Posterior cingulate gyrus (tissue), 11 donors: Measurements from ENCODE around the gene METAP1D.
"Not testable (repeated sequence)": the region's sequence is repeated elsewhere in the genome, so short reads cannot be mapped to it uniquely, and the experiment has no call there.

Source experiments
- DNase-seq, 10 donors: peaks; one replicate each; pipeline versions ENCODE4 v3.0.0 to v3.0.0-alpha.2; 2020 to 2021; ENCODE audit warnings: mixed read lengths in 3 of 10
- intact Hi-C: fragments of 100-400 bp; cut with DNase I; formaldehyde crosslinking; loops from one replicate; pipeline ENCODE4 v1.15.1; 2023

Gene METAP1D

GRCh38 chr2:172100080-172100934, 100.6 kb downstream of the METAP1D start:
- no peak for DNase-seq
- intact Hi-C loops, result loop anchor here (5.0 kb wide), 1 partner anchor 288 kb away; no protein-coding TSS in a partner anchor

DNA sequence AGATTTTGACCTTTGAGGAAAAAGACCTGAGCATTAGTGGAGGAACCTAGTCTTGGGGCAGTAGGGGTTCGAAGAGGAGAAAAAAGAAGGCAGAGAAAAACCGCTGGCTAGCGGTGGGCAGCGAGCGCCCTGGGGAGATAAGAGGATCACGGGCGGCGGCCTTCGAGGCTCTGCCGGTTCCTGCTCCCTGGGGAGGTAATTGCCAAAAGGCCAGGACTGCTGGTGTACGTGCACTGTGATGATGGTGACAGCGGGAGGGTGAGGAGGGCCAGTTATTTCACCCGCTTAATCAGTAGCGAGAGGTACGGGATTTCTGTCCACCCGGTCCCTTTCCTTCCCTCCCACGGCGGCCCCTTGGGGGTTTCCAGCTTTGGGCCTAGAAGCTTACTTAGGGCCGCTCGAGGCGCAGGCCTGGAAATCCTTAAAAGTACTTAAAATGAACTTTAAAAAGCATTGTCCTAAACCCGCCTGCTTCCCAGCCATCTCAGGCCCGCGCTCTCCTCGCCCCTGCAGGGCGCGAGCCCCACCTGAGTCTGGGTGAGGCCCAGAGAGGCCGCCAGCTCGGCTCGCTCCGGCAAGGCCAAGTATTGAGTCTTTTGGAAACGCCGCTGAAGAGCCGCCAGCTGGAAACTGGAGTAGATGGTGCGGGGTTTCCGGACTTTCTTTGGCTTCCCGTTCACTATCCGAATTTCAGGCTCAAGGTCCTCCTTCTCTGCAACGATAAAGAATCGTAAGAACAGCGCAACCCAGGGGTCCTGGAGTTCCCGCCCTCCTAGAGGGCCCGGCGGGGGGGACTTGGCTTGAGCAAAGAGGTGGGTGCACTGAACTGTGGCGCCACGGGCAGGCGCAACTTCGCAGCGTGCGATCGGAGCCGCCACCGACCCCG, 101.4 kb downstream of the METAP1D start:
- intact Hi-C loops, result loop anchor here (5.0 kb wide), 1 partner anchor 289 kb away; no protein-coding TSS in a partner anchor
- DNase-seq, result no peak

- intact Hi-C loops, result loop anchor here (5.0 kb wide), 1 partner anchor 290 kb away; no protein-coding TSS in a partner anchor
- DNase-seq, result no peak
These were observed 102.2 kb downstream of the METAP1D start for GRCh38 chr2:172101821-172102390.

DNA sequence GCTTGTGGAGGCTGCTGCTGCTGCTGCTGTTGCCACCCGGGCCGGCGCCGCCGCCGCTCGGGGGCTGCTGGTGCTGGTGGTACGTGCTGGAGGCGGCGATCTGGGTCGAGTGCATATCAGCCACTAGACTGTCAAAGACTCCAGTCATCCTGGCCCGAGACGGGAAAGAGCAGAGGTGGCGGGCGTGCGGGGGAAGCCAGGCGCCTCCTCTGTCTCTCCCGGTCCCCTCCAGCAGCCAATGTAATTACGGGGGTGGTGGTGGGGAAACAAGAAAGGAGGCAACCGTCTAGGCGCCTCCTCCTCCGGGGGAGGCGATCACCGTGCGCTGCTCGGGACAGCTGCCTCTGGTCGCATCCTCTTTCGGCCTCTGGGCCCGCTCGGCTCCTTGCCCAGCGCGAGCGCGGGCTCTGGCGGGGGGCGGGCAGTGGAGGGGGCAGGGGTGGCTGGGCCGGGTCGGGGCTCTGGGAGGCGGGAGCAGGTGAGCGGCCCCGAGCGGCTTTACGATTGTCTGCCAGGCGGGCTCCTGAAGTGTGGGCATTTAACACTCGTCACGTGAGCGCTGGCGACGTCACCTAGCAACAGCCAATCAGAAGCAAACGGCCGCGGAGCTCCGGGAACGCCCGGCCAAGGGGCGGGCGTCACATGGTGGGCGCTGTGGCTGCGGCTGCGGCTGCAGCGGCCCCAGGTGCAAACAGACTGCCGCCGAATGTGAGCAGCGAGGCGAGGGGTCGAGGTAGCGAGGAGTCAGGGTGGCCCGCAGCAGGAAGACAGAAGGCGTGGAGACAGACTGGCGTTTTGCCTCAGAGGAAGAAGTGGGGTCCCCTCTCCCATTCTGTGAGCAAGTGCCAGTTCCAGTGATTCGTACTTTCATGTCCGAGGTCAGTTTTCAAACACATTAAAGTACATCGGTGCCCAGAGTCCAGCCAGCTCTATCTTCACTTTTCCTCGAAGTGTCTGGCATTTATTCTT, 102.9 kb downstream of the METAP1D start, which contains the start of gene DLX2:
TSS of gene DLX2 (minus strand) at position 510 of the 969 bp plus-strand sequence. CDS start at position 148, 362 bp downstream.
- peak; percentile 56 to 95 (median 71) for DNase-seq
- intact Hi-C loops, result loop anchor here (5.0 kb wide), 1 partner anchor 290 kb away; no protein-coding TSS in a partner anchor

GRCh38 chr2:172103471-172104272, 103.9 kb downstream of the METAP1D start:
- peak in 8 of 10 donors; percentile 68 to 96 (median 79) for DNase-seq
- intact Hi-C loops, result loop anchor here (5.0 kb wide), 1 partner anchor 291 kb away; no protein-coding TSS in a partner anchor

GRCh38 chr2:172105471-172106107, 105.8 kb downstream of the METAP1D start:
- intact Hi-C loops, result loop anchor here (5.0 kb wide), 1 partner anchor 403 kb away; no protein-coding TSS in a partner anchor
- no peak for DNase-seq

DNA sequence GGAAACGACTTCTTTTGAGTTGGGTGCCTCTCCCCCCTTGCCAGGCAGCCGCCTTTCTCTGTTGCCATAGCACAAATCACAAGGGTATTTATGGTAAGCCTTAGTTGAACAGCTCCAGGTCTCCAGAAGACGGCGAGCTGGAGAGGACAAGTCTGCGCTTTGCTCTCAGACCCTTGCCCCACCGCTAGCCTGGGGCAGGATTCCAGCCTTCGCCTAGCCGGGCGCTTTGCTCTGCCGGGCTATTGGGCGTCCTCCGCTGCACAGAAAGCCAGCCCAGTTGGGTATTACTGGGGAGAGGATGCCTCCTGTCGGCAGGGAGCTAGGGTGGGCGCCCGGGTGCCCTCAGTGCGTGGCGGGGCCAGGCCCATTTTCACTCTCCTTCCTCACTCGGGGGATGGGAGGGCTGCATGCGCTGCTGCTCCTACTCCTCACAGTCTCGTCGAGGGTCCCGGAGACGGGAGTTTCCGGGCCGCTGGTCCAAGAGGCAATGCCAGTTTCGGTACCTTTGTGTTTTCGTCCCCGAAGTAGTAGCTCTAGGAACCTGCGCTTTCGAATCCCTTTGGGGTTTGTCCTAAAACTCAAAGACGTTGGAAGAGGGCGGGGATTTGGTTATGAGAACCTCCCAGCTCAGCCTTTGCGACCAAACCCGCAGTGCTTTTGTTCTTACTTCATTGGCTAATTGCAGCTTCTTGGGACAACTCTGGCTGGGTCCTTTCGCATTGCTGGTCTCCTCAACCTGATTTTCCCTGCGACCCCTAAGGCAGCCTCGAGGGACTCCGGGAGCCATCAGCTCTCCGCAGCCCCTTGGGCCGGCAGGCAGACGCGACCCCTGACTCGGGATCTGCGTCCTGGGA, 106.6 kb downstream of the METAP1D start:
- peak in 1 of 10 donors; percentile 65 for DNase-seq
- intact Hi-C loops, result loop anchor here (5.0 kb wide), 1 partner anchor 404 kb away; no protein-coding TSS in a partner anchor

GRCh38 chr2:172107690-172108586, 108.2 kb downstream of the METAP1D start:
- intact Hi-C loops, result loop anchor here (5.0 kb wide), 1 partner anchor 406 kb away; no protein-coding TSS in a partner anchor
- peak in 1 of 10 donors; percentile 68 for DNase-seq

DNA sequence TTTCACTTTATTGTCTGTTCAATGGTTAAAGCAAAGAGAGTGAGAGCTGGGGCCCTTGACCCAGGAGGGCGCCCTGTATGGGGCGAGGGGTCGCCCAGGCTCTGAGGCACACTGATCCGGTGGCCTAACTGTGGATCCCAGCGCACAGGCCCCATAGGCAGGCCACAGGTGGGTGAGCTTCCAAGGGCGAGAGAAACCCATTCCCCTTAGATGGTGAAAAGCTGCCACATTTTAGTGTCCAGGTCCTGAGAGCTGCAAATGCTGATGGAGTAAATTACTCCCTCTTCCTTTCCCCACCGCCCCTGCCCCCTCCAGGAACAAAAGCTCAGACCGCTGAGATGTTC, 108.8 kb downstream of the METAP1D start:
- no peak for DNase-seq
- intact Hi-C loops, result loop anchor here (5.0 kb wide), 1 partner anchor 406 kb away; no protein-coding TSS in a partner anchor

DNA sequence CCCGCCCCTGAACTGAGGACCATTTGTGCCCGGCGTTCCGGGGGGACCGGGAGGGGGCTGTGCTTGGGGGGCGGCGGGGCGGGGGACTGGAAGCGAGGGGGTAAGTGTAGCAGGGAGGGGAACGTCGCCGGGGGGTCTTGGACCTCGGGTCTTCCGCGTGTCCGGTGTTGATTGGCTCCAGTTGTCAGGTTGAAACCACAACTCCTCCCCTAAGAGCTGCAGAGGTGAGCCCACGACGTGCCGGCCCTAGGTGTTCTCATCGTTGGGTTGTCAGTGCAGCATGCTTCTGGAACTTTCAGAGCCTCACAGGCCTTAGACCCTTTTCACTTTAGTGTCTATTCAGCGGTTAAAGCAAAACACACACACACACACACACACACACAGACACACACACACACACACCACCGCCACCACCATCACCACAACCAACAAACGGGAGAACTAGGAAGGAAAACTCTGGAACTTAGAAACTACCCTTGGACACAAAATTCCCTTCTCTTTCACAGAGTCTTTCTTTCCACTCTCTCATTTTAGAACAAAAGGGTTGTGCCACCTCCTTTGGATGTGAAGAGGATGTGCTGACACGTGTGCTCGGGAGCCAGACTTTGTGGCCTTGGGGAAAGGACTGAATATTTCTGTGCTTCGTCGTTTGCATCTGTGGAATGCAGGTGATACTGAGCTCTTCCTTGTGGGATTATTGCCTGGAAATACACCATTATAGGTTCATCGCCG, 109.7 kb downstream of the METAP1D start:
- intact Hi-C loops, result loop anchor here (5.0 kb wide), 1 partner anchor 407 kb away; no protein-coding TSS in a partner anchor

GRCh38 chr2:172109988-172110811, 110.4 kb downstream of the METAP1D start:
- intact Hi-C loops, result loop anchor here (5.0 to 10.0 kb wide), 2 partner anchors 185 to 408 kb away; partner anchors contain the start of gene HAT1

More for the DNA sequence above, 109.7 kb downstream of the METAP1D start:
- no peak for DNase-seq

DNA sequence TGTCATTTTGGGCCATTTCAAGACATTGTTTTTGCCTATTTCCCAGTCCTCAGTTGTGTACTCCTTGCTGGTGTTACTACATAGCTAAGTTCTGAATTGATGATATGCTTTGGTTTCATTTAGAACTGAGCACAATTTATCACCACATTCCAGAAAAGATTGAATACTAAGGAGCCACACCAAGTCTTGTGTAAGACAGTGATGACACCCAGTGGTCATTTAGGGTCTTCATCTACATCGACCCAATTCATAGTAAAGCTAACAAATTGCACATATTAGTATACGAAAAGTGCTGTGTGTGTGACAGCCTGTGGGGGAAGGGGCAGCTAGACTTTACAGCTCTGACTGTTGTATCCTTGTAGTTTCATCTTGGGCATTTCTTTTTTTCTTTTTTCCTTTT, 113.9 kb downstream of the METAP1D start:
- DNase-seq, result no peak
- intact Hi-C loops, result loop anchor here (2.0 to 10.0 kb wide), 2 partner anchors 189 to 539 kb away; partner anchors contain the start of gene HAT1

More at GRCh38 chr2:172109988-172110811, 110.4 kb downstream of the METAP1D start:
- DNase-seq, result peak in 1 of 10 donors; percentile 59

GRCh38 chr2:172114176-172114575, 114.4 kb downstream of the METAP1D start:
- intact Hi-C loops, result loop anchor here (10.0 kb wide), 1 partner anchor 189 kb away; the partner anchor contains the start of gene HAT1
- not testable (repeated sequence) for DNase-seq

DNA sequence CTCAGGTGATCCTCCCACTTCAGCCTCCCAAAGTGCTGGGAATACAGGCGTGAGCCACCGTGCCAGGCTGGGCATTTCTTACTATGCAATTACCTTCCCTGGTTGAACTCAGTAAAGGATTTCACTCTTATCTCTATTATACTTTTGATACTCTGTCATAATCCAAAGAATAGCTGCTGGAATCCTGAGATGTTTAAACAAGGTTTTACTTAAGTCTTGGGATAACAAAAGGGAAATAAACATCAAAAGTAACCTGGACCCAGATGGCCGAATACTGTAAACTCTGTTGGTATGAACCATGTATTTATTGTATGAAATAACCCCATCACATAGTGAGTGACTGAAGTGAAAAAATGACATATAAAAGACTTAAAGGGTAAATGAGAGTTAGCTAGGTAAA, 114.8 kb downstream of the METAP1D start:
- intact Hi-C loops, result loop anchor here (10.0 kb wide), 1 partner anchor 190 kb away; the partner anchor contains the start of gene HAT1
- DNase-seq, result no peak
